GM21825 (cell line): ENCODE results near the gene GNL2.
"Not testable (repeated sequence)": the region's sequence is repeated elsewhere in the genome, so short reads cannot be mapped to it uniquely, and the experiment has no call there.

Experiments
- ATAC-seq: cut with Tn5 transposase; IDR thresholded peaks from one replicate; pipeline ENCODE4 v1.9.1; 2021; ENCODE audit warnings: mild to moderate bottlenecking, moderate library complexity; ENCODE audit not compliant: unreplicated experiment

The GNL2 gene

GRCh38 chr1:37609002-37609401 lies 13.3 kb upstream of the GNL2 start:
- no peak for ATAC-seq

DNA sequence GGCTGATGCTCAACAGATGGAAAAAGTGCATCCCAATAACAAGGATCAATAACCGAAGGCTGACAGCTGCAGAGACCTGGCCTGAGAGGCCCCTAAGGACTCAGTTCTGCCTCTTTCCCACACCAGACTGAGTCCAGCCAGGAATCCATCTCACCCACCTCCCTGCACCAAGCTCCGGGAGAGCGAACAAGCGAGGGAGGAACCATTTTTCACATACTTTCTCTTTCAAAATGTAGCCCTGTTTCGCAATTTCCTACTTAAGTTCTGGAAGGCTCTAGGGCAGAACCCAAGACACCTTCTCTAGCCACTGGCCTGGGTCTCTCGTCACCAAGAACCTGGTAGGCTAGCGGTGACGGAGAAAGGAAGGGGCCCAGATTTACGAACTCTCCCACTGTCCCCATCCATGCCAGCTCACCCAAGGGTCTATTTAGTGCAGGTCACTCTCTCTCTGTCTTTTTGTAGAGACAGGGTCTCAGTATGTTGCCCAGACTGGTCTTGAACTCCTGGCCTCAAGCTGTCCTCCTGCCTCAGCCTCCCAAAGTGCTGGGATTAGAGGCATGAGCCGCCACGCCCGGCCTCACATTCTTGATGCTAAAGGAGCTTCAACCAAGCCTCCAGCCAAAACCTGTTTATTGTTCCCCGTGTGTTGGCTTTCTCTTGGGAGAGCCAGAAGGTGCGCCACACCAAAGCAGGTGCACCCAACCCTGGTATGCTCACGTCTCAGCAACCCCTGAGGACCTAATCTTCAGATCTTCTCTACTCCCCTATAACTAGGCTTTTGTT lies 10.9 kb upstream of the GNL2 start:
- ATAC-seq, result no peak

- no peak for ATAC-seq
Measured at GRCh38 chr1:37605806-37606474, 10.2 kb upstream of the GNL2 start.

GRCh38 chr1:37605061-37605650 lies 9.4 kb upstream of the GNL2 start:
- ATAC-seq, result no peak

- no peak for ATAC-seq
Measured at GRCh38 chr1:37602750-37603694, 7.3 kb upstream of the GNL2 start.

DNA sequence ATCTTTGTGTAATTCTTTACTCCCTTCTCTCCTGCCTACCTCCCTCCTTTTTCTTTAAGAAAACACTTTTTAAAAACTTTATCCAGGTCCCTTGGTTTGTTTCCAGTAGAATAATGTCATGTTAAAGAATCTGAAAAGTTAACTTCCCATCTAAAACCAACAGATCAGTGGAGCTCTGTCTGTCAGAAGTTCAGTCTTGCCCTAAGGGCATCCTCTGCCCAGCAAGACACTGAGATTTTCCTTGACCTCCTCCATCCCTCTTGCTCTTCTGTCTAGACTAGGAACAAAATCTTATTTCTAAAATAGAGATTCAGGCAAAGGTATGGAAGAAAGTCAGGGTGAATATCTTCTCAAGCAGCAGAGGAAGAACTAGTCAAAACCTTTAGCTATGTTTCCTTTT lies 5.7 kb upstream of the GNL2 start:
- no peak for ATAC-seq

DNA sequence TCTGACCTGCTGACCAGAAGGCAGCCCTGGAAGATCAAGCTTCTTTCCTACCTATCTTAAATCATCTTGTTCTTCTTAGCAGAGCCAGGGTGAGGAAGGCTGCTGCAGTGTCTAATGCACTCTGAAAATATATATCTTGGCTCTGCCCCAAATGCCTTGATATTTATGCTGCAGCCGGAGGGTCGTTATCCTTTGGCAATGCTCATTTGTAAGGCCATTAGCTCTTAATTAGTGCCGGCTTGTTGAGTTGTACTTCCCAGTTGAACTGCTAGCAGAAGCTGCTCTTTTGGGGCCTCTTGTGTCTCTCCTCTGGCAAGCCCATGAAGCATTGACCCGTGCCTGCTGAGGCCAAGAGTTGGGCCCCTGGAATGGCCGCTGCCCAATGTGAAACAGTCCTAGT lies 4.2 kb upstream of the GNL2 start:
- no peak for ATAC-seq

- no peak for ATAC-seq
Measured at GRCh38 chr1:37596182-37596667, 488 bp upstream of the GNL2 start.

- no peak for ATAC-seq
Measured at GRCh38 chr1:37593726-37594125, 2.0 kb downstream of the GNL2 start.

DNA sequence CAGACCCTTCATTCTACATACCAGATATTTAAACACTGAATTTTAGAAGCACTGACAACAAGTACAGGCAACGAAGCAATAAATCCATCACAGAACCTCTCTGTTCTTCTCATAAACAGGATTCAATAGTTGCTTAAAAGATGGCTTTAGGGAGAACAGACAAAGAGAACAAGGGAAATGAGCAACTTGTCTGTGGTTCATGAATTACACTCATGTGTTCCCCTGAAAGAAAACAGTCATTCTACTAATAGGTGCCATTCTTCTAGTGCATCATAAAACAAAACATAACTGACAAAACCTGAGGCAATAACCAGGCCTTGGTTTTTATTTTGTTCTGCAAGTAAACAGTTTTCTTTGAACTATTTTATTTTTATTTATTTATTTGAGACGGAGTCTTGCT lies 6.8 kb downstream of the GNL2 start:
- ATAC-seq, result no peak

GRCh38 chr1:37584544-37584943 lies 11.2 kb downstream of the GNL2 start:
- ATAC-seq, result not testable (repeated sequence)

DNA sequence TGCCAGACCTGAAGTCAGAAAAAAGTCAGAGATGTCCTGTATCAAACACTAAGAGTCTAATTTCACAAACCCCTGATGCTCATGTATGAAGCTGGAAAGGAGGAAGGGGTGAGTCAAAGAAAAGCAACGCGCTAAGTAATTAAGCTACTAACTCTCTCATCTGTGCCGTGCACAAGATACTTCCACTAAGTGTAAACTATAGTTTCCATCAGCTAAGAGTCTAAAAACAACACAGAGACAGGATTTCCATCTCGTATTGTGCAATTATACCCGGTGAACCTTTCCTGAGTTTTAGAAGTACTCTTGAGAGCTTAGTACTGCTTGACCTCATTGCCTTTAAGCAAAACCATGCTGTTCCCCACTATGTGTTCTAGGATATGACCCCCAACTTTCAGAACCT lies 20.0 kb downstream of the GNL2 start:
- ATAC-seq, result no peak

DNA sequence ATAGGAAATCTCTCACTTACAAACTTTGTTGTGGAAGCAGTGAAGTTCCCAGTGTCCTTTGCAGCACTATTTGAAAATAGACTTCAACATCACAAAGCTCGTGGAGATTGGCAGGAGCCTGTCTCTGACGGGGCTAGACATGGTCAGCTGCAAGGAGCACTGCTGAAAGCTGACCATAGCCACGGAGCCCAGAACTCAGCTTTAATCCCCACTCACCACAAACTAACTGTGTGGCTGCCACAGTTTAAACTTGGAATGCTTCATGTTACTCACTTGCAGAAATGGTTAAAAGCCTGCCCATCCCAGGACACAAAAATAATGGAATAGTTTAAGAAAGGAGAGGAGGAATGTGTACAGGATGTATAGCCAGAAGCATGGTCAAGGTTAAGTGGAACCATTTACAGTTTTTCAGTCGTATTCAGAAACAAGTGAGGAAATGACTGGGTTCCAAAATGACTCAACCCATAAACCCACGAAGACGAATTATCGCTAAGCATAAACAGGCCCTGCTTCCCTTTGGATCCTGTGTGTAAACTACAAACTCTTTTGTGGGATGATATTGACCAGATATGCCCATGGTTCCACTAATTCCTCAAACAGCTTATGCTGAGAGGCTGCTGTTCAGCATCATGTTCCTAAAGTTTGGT lies 20.8 kb downstream of the GNL2 start:
- ATAC-seq, result no peak

GRCh38 chr1:37570528-37571334 lies 25.0 kb downstream of the GNL2 start:
- no peak for ATAC-seq

DNA sequence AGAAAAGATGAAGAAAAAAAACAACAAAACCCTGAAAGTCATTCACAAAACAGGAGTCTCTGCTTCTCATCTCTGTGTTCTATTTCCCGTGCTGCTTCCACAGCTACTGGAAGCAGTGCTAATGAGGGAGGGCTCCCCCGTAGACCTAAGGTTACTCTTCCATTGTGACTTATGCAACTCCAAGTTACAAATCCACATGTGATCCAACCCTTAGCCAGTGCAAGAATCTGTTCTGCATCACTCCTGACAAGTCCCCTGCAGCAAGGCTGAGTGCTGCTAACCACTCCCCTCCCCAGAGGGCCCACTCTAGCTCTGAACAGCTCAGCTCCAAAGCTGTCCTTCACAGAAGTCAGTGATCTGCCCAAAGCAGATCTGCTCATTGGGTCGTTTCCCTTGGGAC lies 28.7 kb downstream of the GNL2 start:
- no peak for ATAC-seq

GRCh38 chr1:37564892-37565291 lies 30.8 kb downstream of the GNL2 start:
- ATAC-seq, result no peak

DNA sequence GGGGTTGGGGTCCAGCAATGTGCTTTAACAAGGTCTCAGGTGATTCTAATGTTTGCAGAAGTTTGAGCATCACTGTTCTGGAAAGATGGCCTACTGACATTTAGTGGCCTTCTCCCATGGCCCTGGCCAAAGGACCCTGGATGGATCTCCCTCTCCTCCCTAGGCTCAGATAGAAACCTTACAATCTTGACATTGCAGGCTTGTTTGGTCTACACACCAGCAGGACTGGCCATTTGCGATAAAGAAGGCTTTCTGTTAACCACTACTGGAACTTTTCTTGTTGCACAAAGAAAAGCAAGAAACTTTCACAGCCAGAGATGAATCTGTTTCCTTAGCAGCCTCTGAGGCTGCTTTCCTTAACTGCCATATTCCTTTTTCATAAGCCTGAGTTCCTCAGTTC lies 32.8 kb downstream of the GNL2 start:
- ATAC-seq, result no peak

GRCh38 chr1:37561133-37562132 lies 34.3 kb downstream of the GNL2 start:
- ATAC-seq, result no peak
